ENCODE measurements around the gene RTN1. TPM values are rescaled to one million over a fixed set of nuclear protein-coding genes. Genes with fewer than 3 reads are reported as not detected.

The RTN1 gene
- total and polyA plus RNA-seq, 2 of the 8 experiments (the other 6 are each of a cell fraction or from before 2014, with no cell fraction given), result 2.8 to 4.9 TPM

DNA sequence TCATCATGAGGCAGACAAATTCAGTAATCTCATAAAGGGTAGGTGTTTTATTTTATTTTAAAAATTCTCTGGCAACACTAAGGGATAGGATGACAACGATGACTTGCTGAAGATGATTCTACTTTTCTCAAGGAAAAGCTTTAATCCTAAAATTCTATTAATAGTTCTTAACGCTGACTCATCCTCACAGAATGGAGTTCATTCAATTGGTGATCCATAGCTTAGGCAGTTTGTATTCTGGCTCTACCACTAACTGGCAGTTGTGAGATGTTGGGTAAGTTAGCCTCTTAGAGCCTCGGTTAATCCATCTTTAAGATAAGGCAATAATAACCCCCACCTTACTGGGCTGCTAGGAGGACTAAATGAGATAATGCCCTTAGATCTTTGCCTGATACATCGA, 116.3 kb downstream of the RTN1 start:
- CTCF ChIA-PET (ENCODE audit: partially characterized antibody), result interaction anchor here (0.6 to 1.3 kb wide), 6 partner anchors 11 to 142 kb away, joined by 3 read pairs; no protein-coding TSS in a partner anchor
- FAIRE-seq (no peak), DNase-seq (ENCODE audit: low read depth in 1 of 2, low spot score in 2 of 2) (no peak)
- Histone ChIP-seq H3K23me2 (ENCODE audit: low read depth, low read length) (no peaks in the 10 kb centered on the region; the same call in 1 of the 2 replicates), H3K18ac (ENCODE audit: extremely low read depth, low read length) (no peak overlapping the region), H2BK20ac (ENCODE audit: low read length) (no peak overlapping the region), H4K5ac (ENCODE audit: insufficient read length, low read depth, low read length) (no peak overlapping the region), H3K27ac (ENCODE audit: low read depth, low read length) (no peak overlapping the region), H3K9ac (replicated peaks in 1 of 4; ENCODE audit: extremely low read depth in 1 of 4, low read depth in 3 of 4, low read length in 3 of 4) (no peak overlapping the region), H3K4ac (replicated peaks; ENCODE audit: insufficient read length, low read depth, low read length) (no peak overlapping the region), H2AK5ac (ENCODE audit: low read depth, low read length) (no peak overlapping the region), H4K91ac (replicated peaks; ENCODE audit: insufficient read length, low read length) (no peak overlapping the region), H3K9me3 (ENCODE audit: insufficient read depth in 2 of 2, low read depth in 1 of 2, low read length in 1 of 2) (no peaks in the 10 kb centered on the region), H3K79me2 (ENCODE audit: control insufficient read depth in 1 of 2, insufficient read depth in 2 of 2, low read length in 2 of 2) (no peaks in the 10 kb centered on the region), H3K4me1 (replicated peaks in 1 of 4; ENCODE audit: control insufficient read depth in 3 of 4, insufficient read depth in 4 of 4, low read length in 3 of 4) (no peaks in the 10 kb centered on the region), H2BK120ac (replicated peaks; ENCODE audit: low read depth, low read length) (no peak overlapping the region), H2BK15ac (ENCODE audit: low read length) (no peak overlapping the region), H3K4me3 (ENCODE audit: extremely low read depth in 1 of 4, insufficient read depth in 2 of 4, low read depth in 3 of 4, low read length in 4 of 4) (no peak overlapping the region), H3K4me2 (ENCODE audit: insufficient read depth in 1 of 2, low read depth in 2 of 2, low read length in 2 of 2) (no peak overlapping the region), H3K14ac (ENCODE audit: insufficient read length) (no peak overlapping the region), H3K36me3 (ENCODE audit: control insufficient read depth in 2 of 4, insufficient read depth in 4 of 4, low read length in 3 of 4) (no peaks in the 10 kb centered on the region), H2BK12ac (ENCODE audit: low read depth, low read length) (no peak overlapping the region), H3K27me3 (replicated peaks in 1 of 4; ENCODE audit: control insufficient read depth in 3 of 4, extremely low read depth in 1 of 4, insufficient read depth in 3 of 4, low read length in 3 of 4) (no peaks in the 10 kb centered on the region), H3K79me1 (ENCODE audit: low read depth, low read length) (no peaks in the 10 kb centered on the region), H4K8ac (ENCODE audit: extremely low read depth, insufficient read depth, low read length) (no peak overlapping the region), H2BK5ac (ENCODE audit: low read depth, low read length) (no peak overlapping the region), H2AFZ (ENCODE audit: low read length) (no peak overlapping the region), H3K56ac (replicated peaks; ENCODE audit: insufficient read length, low read depth, low read length) (no peak overlapping the region), H3K23ac (ENCODE audit: insufficient read length) (no peak overlapping the region), H4K20me1 (replicated peaks in 1 of 2; ENCODE audit: control insufficient read depth in 1 of 2, insufficient read depth in 2 of 2, low read length in 2 of 2) (no peaks in the 10 kb centered on the region)
- WGBS, 2 experiments (ENCODE audit: extremely low coverage in 1 of 2, insufficient coverage in 1 of 2, insufficient read length in 1 of 2, insufficient replicate concordance in 2 of 2, low coverage in 1 of 2, low lambda C conversion rate in 2 of 2, missing lambda C conversion rate in 1 of 2), result 87% methylated on average over 4 of the region's 4 CpGs; no CpG with 5 or more reads in 1 of the 2 experiments
- TF ChIP-seq FOSL1 (IDR thresholded peaks at IDR 0.05; ENCODE audit: insufficient read depth, low read depth, low read length) (no peak), HDAC6 (IDR thresholded peaks at IDR 0.05; ENCODE audit: low read depth, low read length) (no peak), SP4 (IDR thresholded peaks at IDR 0.05; ENCODE audit: low read length) (no peak), KDM5A (IDR thresholded peaks at IDR 0.05; ENCODE audit: low read length) (no peak), SIN3A (conservative IDR thresholded peaks at IDR 0.05 in 1 of 2, IDR thresholded peaks at IDR 0.05 in 1 of 2; ENCODE audit: low read depth in 1 of 2, low read length in 2 of 2) (no peak), RFX5 (IDR thresholded peaks at IDR 0.05; ENCODE audit: borderline replicate concordance, low read depth, low read length) (no peak), SAP30 (IDR thresholded peaks at IDR 0.05; ENCODE audit: insufficient read depth, insufficient replicate concordance, low read length) (no peak), SP2 (IDR thresholded peaks at IDR 0.05; ENCODE audit: low read length) (no peak), CEBPB (IDR thresholded peaks at IDR 0.05; ENCODE audit: low read depth, low read length) (no peak)
- POLR2A ChIA-PET (ENCODE audit: partially characterized antibody), result no interaction called here

All from H1 (cell line).